Erythroblast (primary cell): ENCODE measurements around the gene TLX3.

Experiments used
- GATA1 ChIP-seq: IDR thresholded peaks from 2 replicates; pipeline ENCODE4 v1.6.1; 2011; ENCODE audit warnings: low read depth, mild to moderate bottlenecking, control low read depth, low read length, moderate library complexity
- POLR2A ChIP-seq: IDR thresholded peaks from 2 replicates; pipeline ENCODE4 v1.6.1; 2011; ENCODE audit warnings: mild to moderate bottlenecking, low read length

DNA sequence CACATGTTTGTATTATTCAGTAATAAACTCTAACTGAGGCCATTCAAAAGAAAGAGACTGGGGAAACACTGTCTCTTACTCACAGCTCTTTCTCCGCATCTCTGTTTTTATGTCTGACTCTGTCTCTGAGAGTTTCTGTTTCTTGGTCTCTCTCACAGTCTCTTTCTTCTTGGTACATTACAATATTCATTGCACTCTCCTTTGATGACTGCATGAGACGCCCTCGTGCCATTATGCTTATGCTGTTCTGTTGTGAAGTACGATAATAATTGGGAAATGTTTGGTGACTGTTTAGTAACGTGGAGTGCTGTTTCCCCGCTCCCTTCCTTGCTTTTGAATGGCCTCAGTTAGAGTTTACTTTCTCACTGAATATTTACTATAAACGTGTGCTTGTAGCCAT lies 25.3 kb upstream of the TLX3 start:
- TF ChIP-seq GATA1 (no peak), POLR2A (no peak)
